NCI-H187 (cell line): ENCODE results near the gene RPS6KA2.

Source experiments
- DNase-seq, 2 experiments: peaks; one replicate each; lab custom pipeline; 2025; lab: John Stamatoyannopoulos, UW

Gene RPS6KA2

GRCh38 chr6:166656230-166657151 lies 29.4 kb upstream of the RPS6KA2 start:
- no peak for DNase-seq

- DNase-seq = no peak
These were observed 28.7 kb upstream of the RPS6KA2 start for GRCh38 chr6:166655713-166656229.

GRCh38 chr6:166655251-166655650 lies 28.2 kb upstream of the RPS6KA2 start:
- no peak for DNase-seq

- no peak for DNase-seq
These were observed 27.5 kb upstream of the RPS6KA2 start for GRCh38 chr6:166654573-166654972.

- no peak for DNase-seq
These were observed 26.5 kb upstream of the RPS6KA2 start for GRCh38 chr6:166653639-166653941.

GRCh38 chr6:166650824-166651807 lies 24.1 kb upstream of the RPS6KA2 start:
- no peak for DNase-seq

GRCh38 chr6:166650047-166650446 lies 23.0 kb upstream of the RPS6KA2 start:
- DNase-seq = no peak

- DNase-seq = no peak
These were observed 21.8 kb upstream of the RPS6KA2 start for GRCh38 chr6:166648846-166649245.

GRCh38 chr6:166647896-166648295 lies 20.8 kb upstream of the RPS6KA2 start:
- no peak for DNase-seq

- DNase-seq = no peak
These were observed 19.7 kb upstream of the RPS6KA2 start for GRCh38 chr6:166646716-166647115.

- no peak for DNase-seq
These were observed 18.8 kb upstream of the RPS6KA2 start for GRCh38 chr6:166645896-166646295.

- DNase-seq = no peak
These were observed 17.6 kb upstream of the RPS6KA2 start for GRCh38 chr6:166644681-166645080.

GRCh38 chr6:166643891-166644590 lies 17.0 kb upstream of the RPS6KA2 start:
- DNase-seq = no peak

- DNase-seq = no peak
These were observed 15.6 kb upstream of the RPS6KA2 start for GRCh38 chr6:166642646-166643045.

- no peak for DNase-seq
These were observed 13.4 kb upstream of the RPS6KA2 start for GRCh38 chr6:166640342-166641043.

GRCh38 chr6:166639921-166640320 lies 12.9 kb upstream of the RPS6KA2 start:
- DNase-seq = no peak

- DNase-seq = no peak
These were observed 11.5 kb upstream of the RPS6KA2 start for GRCh38 chr6:166638573-166638964.

- DNase-seq = no peak
These were observed 10.9 kb upstream of the RPS6KA2 start for GRCh38 chr6:166637812-166638572.

- no peak for DNase-seq
These were observed 9.9 kb upstream of the RPS6KA2 start for GRCh38 chr6:166636934-166637333.

- no peak for DNase-seq
These were observed 9.3 kb upstream of the RPS6KA2 start for GRCh38 chr6:166636191-166636933.
